ENCODE data around the gene ADA.

The ADA gene

GRCh38 chr20:44642203-44643153 is 9.0 kb downstream of the ADA start:
- peaks cover 21% of the 10 kb centered on the region for H3K36me3 Mint-ChIP-seq

GRCh38 chr20:44641325-44641724 is 10.2 kb downstream of the ADA start:
- no peak overlapping the region for H3K4me3 Mint-ChIP-seq
- ATAC-seq = no peak
- no peaks in the 10 kb centered on the region for H3K9me3 Mint-ChIP-seq
- peaks cover 21% of the 10 kb centered on the region for H3K36me3 Mint-ChIP-seq
- H3K27me3 Mint-ChIP-seq = no peaks in the 10 kb centered on the region
- peak overlapping the region; percentile 83 for H3K27ac Mint-ChIP-seq
- peaks cover 58% of the 10 kb centered on the region for H3K4me1 Mint-ChIP-seq

More at GRCh38 chr20:44642203-44643153, 9.0 kb downstream of the ADA start:
- Mint-ChIP-seq H3K27me3 (no peaks in the 10 kb centered on the region), H3K4me3 (peak overlapping the region; percentile 29), H3K9me3 (no peaks in the 10 kb centered on the region), H3K4me1 (peaks cover 69% of the 10 kb centered on the region), H3K27ac (peak overlapping the region; percentile 83)
- ATAC-seq = peak; percentile 51

DNA sequence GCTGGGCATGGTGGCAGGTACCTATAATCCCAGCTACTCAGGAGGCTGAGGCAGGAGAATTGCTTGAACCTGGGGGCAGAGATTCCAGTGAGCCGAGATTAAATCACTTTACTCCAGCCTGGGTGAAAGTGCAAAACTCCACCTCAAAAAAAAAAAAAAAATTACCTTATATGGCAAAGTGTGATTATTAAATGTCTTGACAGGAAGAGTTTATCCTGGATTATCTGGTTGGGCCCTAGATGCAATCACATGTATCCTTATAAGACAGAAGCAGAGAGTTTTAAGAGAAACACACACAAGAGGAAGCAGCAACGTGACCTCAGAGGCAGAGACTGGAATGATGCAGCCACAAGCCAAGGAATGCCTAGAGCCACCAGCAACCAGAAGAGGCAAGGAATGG is 11.0 kb downstream of the ADA start:
- peak overlapping the region; percentile 83 for H3K27ac Mint-ChIP-seq
- H3K36me3 Mint-ChIP-seq = peaks cover 25% of the 10 kb centered on the region
- peaks cover 50% of the 10 kb centered on the region for H3K4me1 Mint-ChIP-seq
- H3K4me3 Mint-ChIP-seq = no peak overlapping the region
- no peaks in the 10 kb centered on the region for H3K9me3 Mint-ChIP-seq
- no peak for ATAC-seq
- H3K27me3 Mint-ChIP-seq = no peaks in the 10 kb centered on the region

GRCh38 chr20:44637522-44638372 is 13.8 kb downstream of the ADA start:
- H3K27me3 Mint-ChIP-seq = no peaks in the 10 kb centered on the region
- no peak for ATAC-seq
- no peaks in the 10 kb centered on the region for H3K9me3 Mint-ChIP-seq
- peaks cover 36% of the 10 kb centered on the region for H3K4me1 Mint-ChIP-seq
- H3K4me3 Mint-ChIP-seq = no peak overlapping the region
- peaks cover 46% of the 10 kb centered on the region for H3K36me3 Mint-ChIP-seq
- no peak overlapping the region for H3K27ac Mint-ChIP-seq

DNA sequence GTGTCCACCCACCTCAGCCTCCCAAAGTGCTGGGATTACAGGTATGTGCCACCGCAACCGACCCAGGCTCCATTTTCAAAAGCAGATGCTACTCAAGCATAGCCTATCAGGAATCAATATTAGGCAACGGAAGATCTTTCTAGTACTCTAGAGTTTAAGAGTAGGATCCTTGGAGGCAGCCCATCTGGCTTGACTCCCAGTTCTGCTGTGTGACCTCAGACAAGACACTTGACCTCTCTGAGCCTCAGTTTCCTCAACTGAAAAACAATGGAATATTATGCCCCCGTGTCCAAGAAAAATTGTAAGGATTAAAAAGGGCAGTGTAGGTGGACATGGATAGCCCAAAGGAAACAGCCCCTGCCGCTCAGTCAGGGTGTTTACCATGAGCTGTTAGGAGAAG is 14.5 kb downstream of the ADA start:
- ATAC-seq = no peak
- Mint-ChIP-seq H3K27ac (no peak overlapping the region), H3K9me3 (no peaks in the 10 kb centered on the region), H3K36me3 (peaks cover 48% of the 10 kb centered on the region), H3K4me1 (peaks cover 36% of the 10 kb centered on the region), H3K4me3 (no peak overlapping the region), H3K27me3 (no peaks in the 10 kb centered on the region)

DNA sequence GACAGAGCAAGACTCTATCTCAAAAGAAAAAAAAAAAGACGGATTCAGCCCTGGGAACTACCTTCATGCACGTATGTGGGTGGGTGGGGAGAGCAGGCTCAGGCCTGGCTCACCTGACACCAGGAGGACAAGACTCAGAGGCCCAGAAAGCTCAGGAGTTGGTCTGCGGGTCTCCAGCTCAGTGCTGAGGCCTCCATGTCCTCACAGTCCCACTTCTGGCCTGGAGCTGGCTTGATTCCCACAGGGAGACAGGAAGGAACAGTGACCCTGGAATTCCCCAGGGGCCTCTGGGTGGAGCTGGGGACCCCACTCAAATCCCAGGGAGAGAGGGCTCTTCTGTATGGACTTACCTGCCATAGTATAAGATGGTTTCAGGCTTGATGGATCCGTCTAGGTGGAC is 15.6 kb downstream of the ADA start:
- Mint-ChIP-seq H3K4me3 (no peak overlapping the region), H3K36me3 (peaks cover 53% of the 10 kb centered on the region), H3K9me3 (no peaks in the 10 kb centered on the region), H3K27me3 (no peaks in the 10 kb centered on the region), H3K27ac (no peak overlapping the region), H3K4me1 (peaks cover 31% of the 10 kb centered on the region)
- ATAC-seq = no peak

GRCh38 chr20:44633872-44634600 is 17.5 kb downstream of the ADA start:
- no peak for ATAC-seq
- H3K4me3 Mint-ChIP-seq = no peak overlapping the region
- H3K36me3 Mint-ChIP-seq = peaks cover 39% of the 10 kb centered on the region
- H3K27me3 Mint-ChIP-seq = no peaks in the 10 kb centered on the region
- H3K9me3 Mint-ChIP-seq = no peaks in the 10 kb centered on the region
- H3K4me1 Mint-ChIP-seq = peaks cover 23% of the 10 kb centered on the region
- no peak overlapping the region for H3K27ac Mint-ChIP-seq

DNA sequence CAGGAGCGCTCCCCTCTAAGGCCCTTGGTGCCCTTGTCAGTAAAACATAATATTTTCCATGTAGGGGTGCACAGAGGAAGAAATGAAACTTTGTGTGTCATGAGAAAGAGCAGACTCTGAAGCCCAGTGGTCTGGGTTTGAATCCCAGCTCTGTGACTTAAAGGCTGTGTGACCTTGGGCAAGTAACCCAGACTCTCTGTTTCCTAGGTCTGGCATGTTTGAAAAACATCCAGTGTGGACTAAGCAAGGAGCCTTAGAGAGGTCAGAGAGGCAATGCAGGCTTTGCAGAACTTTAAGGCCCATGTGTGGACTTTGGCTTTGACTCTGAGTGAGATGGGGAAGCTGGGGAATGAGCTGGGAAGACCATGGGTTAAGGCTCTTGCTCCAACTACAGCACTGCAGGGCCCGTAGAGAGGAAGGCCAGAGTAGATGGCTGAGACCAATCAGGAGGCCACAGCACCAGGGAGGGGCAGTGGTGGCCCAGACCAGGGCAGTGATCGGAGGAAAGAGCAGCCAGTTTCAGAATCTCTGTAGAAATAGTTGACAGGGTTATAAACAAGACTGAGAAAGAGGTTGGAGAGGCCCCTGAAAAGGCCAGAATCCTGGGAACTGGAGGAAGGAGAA is 18.2 kb downstream of the ADA start:
- peaks cover 23% of the 10 kb centered on the region for H3K4me1 Mint-ChIP-seq
- peaks cover 32% of the 10 kb centered on the region for H3K36me3 Mint-ChIP-seq
- peak overlapping the region; percentile 19 for H3K27ac Mint-ChIP-seq
- no peaks in the 10 kb centered on the region for H3K27me3 Mint-ChIP-seq
- H3K4me3 Mint-ChIP-seq = no peak overlapping the region
- H3K9me3 Mint-ChIP-seq = no peaks in the 10 kb centered on the region
- no peak for ATAC-seq

- H3K4me1 Mint-ChIP-seq = peaks cover 23% of the 10 kb centered on the region
- H3K27me3 Mint-ChIP-seq = no peaks in the 10 kb centered on the region
- H3K9me3 Mint-ChIP-seq = no peaks in the 10 kb centered on the region
- ATAC-seq = no peak
- H3K36me3 Mint-ChIP-seq = peaks cover 32% of the 10 kb centered on the region
- no peak overlapping the region for H3K4me3 Mint-ChIP-seq
- peak overlapping the region; percentile 19 for H3K27ac Mint-ChIP-seq
Measured at GRCh38 chr20:44632103-44632752, 19.3 kb downstream of the ADA start.

DNA sequence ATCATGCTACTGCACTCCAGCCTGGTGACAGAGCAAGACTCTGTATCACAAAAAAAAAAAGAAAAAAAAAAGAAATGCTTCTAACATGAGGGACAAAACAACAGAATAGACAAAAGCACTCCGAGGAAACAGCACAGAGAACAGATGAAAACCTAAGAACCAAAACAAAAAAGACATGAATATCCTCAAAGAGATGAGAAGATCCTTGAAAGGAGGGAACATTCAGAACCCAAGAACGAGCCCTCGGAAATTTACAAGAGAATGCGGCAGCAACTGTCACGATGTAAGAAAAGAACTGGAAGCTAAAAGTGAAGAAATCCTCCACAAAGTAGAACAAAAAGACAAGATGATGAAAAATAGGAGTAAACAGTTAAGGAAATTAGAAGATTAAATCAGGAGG is 21.2 kb downstream of the ADA start:
- H3K36me3 Mint-ChIP-seq = peaks cover 34% of the 10 kb centered on the region
- peak overlapping the region; percentile 22 for H3K27ac Mint-ChIP-seq
- no peaks in the 10 kb centered on the region for H3K27me3 Mint-ChIP-seq
- no peak for ATAC-seq
- no peak overlapping the region for H3K4me3 Mint-ChIP-seq
- no peaks in the 10 kb centered on the region for H3K9me3 Mint-ChIP-seq
- H3K4me1 Mint-ChIP-seq = peaks cover 23% of the 10 kb centered on the region

- no peak overlapping the region for H3K4me3 Mint-ChIP-seq
- peak overlapping the region; percentile 22 for H3K27ac Mint-ChIP-seq
- H3K4me1 Mint-ChIP-seq = peaks cover 23% of the 10 kb centered on the region
- H3K27me3 Mint-ChIP-seq = no peaks in the 10 kb centered on the region
- peaks cover 27% of the 10 kb centered on the region for H3K36me3 Mint-ChIP-seq
- ATAC-seq = no peak
- no peaks in the 10 kb centered on the region for H3K9me3 Mint-ChIP-seq
Measured at GRCh38 chr20:44629542-44629941, 22.0 kb downstream of the ADA start.

DNA sequence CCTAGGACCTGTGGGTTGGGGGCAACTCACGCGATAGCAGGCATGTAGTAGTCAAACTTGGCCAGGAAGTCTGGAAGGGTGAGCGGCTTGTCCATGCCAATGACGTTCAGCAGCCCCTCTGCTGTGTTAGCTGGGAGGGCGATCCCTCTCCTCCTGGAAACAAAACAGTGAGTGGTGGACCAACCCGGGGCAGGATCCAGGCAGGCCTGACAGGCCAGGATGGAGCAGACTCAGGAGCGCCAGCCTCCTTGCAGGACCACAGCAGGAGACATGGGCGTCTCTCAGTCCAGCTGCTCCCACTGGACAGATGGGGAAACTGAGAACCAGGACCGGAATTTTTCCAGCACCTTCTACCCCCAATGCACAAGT is 22.5 kb downstream of the ADA start:
- peaks cover 25% of the 10 kb centered on the region for H3K36me3 Mint-ChIP-seq
- H3K4me1 Mint-ChIP-seq = peaks cover 23% of the 10 kb centered on the region
- H3K9me3 Mint-ChIP-seq = no peaks in the 10 kb centered on the region
- H3K27me3 Mint-ChIP-seq = no peaks in the 10 kb centered on the region
- ATAC-seq = no peak
- no peak overlapping the region for H3K4me3 Mint-ChIP-seq
- H3K27ac Mint-ChIP-seq = no peak overlapping the region

- H3K27me3 Mint-ChIP-seq = no peaks in the 10 kb centered on the region
- peak overlapping the region; percentile 49 for H3K27ac Mint-ChIP-seq
- H3K36me3 Mint-ChIP-seq = peaks cover 28% of the 10 kb centered on the region
- H3K9me3 Mint-ChIP-seq = no peaks in the 10 kb centered on the region
- no peak overlapping the region for H3K4me3 Mint-ChIP-seq
- no peak for ATAC-seq
- H3K4me1 Mint-ChIP-seq = peaks cover 16% of the 10 kb centered on the region
Measured at GRCh38 chr20:44627364-44628010, 24.0 kb downstream of the ADA start.

DNA sequence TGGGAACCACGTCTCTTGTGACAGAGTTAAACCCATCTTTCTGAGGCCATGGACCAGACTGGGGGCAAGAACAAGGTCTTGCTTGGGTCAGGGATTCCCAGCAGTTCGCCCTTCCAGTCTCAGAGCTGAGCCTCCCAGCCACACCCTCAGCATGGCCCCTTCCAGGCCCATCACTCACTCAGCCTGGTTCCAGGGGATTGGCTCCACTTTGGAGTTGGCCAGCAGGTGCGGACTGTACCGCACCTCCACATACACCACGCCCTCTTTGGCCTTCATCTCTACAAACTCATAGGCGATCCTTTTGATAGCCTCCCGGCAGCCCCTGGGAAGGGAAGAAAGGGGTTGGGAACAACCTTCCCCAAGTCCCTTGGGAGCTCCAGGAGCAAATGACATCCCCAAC is 25.2 kb downstream of the ADA start:
- no peak for ATAC-seq
- H3K4me3 Mint-ChIP-seq = no peak overlapping the region
- no peaks in the 10 kb centered on the region for H3K27me3 Mint-ChIP-seq
- no peaks in the 10 kb centered on the region for H3K9me3 Mint-ChIP-seq
- peak overlapping the region; percentile 49 for H3K27ac Mint-ChIP-seq
- peaks cover 34% of the 10 kb centered on the region for H3K36me3 Mint-ChIP-seq
- peaks cover 6% of the 10 kb centered on the region for H3K4me1 Mint-ChIP-seq
